Embryonic facial prominence (tissue), 1 donor: ENCODE results near the gene TTBK1.

ENCODE experiments used
- DNase-seq: peaks from one replicate; pipeline ENCODE4 v3.0.0-alpha.2; 2016; ENCODE audit errors: extremely low spot score

TTBK1 gene

GRCh38 chr6:43273707-43274106, 30.4 kb downstream of the TTBK1 start:
- DNase-seq, result no peak

- no peak for DNase-seq
Observed at GRCh38 chr6:43274127-43274915, 31.0 kb downstream of the TTBK1 start.

DNA sequence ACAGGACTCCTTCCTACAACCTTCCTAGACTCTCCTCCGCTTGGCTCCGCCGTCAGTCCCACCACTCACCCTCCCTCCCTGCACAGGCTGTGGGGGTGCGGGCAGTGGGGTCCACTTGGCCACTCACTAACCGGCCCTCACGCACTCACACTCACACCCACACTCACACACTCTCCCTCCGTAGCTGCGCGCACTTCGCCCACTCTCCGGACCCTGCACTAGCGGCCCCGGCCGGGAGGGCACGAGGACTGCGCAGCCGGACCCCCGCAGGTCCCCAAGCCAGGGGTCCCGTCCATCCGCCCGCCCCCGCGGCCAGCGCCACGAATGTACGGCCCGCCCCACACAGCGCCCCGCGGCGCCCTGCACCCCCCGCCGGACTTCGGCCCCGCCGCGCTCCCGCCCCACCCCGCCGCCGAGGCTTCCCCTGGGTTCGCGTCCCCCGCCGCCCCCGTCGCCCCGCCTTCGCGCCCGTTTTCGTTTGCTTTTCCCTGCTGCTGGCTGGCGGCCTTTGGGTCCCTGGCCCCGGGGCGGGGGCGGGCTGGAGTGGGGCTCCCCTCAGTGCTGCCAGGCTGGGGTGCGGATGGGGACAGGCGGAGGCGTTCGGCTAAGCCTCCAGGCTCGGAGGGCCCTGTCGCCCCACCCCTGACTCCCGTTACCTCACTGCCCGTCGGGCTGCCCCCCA, 31.8 kb downstream of the TTBK1 start:
- DNase-seq, result no peak

- no peak for DNase-seq
Observed at GRCh38 chr6:43275801-43276576, 32.7 kb downstream of the TTBK1 start.

DNA sequence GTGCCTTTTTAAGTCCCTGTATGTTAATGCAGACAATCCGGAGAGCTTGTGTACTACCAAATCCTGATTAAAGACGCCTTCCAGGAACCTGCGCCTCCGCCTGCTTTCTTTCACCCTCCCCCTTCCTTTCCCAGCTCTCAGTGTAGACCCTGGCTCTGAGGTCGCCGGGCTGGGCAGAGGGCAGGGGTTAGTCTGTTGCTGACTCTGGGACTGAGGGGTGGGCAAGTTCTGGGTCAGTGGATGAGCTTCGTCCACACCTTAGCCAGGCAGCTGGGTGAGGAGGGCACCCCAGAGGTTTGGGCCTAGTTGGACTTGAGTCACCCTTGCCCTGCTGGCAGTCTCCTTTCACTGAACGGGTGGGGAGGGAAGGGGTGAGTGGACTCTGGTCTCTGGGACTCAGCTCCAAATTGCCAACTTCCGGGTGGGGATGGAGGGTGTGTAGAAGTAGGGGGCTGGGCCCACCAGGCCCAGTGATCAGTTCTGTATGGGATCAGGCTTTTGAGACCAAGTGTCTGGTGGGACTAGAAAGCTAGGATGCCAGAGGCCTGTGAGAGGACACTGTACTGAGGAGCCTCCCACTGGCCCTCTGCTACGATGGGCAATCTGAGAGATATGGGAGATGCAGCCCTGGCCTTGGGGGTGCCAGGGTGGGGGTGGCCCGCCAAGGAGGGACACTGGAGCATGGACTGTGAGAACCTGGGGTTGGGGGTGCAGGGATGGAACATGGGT, 33.5 kb downstream of the TTBK1 start:
- DNase-seq, result no peak

DNA sequence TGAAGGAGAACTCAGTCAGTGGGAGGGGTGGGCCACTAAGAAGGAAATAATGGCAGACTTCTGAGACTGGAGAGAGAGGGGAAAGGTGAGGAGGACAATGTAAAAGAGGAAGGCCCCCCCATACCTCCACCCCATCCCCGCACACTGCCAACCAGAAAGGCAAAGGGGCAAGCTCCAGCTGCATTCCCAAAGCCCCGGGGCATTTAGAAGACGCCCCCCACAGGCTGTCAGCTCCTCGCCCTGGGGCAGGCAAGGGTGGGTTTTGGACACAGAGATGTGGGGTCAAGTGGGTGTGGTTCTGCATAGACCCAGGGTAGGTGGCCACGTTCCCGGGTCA, 34.0 kb downstream of the TTBK1 start:
- no peak for DNase-seq

- DNase-seq, result no peak
Observed at GRCh38 chr6:43277643-43278523, 34.6 kb downstream of the TTBK1 start.

GRCh38 chr6:43278524-43279078, 35.3 kb downstream of the TTBK1 start:
- DNase-seq, result no peak

- no peak for DNase-seq
Observed at GRCh38 chr6:43280234-43280633, 37.0 kb downstream of the TTBK1 start.

DNA sequence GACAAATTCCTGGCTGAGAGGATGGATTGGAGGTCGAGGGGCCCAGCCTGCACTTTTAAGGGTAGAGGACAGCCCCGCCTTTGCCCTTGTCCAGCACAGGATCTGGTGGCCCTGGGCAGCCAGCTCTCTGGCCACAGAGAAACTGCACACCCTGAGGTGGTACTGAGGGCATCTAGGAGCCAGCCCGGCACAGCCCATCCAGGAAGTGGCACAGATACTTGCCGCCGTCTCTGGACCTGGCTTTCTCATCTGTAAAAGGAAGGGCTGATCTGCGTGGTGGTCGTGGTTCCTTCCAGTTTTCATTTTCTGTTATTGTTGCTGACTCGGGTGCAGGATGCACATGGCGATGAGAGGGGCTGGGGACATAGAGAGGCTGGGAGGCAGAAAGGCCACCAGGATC, 38.8 kb downstream of the TTBK1 start:
- no peak for DNase-seq

GRCh38 chr6:43282636-43283513, 39.6 kb downstream of the TTBK1 start:
- DNase-seq, result no peak

DNA sequence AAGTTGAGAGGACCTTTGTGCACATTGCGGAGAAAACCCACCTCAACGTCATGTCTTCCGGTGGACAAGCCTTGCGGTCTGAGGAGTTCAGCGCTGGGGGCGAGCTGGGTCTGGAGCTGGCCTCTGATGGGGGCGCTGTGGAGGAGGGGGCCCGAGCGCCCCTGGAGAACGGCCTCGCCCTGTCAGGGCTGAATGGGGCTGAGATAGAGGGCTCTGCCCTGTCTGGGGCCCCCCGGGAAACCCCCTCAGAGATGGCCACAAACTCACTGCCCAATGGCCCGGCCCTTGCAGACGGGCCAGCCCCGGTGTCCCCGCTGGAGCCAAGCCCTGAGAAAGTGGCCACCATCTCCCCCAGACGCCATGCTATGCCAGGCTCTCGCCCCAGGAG, 40.2 kb downstream of the TTBK1 start:
- DNase-seq, result no peak

DNA sequence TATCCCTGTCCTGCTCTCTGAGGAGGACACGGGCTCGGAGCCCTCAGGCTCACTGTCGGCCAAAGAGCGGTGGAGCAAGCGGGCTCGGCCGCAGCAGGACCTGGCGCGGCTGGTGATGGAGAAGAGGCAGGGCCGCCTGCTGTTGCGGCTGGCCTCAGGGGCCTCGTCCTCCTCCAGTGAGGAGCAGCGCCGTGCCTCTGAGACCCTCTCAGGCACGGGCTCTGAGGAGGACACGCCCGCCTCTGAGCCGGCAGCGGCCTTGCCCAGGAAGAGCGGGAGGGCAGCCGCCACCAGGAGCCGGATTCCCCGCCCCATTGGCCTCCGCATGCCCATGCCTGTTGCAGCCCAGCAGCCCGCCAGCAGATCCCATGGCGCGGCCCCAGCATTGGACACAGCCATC, 40.6 kb downstream of the TTBK1 start:
- DNase-seq, result no peak

DNA sequence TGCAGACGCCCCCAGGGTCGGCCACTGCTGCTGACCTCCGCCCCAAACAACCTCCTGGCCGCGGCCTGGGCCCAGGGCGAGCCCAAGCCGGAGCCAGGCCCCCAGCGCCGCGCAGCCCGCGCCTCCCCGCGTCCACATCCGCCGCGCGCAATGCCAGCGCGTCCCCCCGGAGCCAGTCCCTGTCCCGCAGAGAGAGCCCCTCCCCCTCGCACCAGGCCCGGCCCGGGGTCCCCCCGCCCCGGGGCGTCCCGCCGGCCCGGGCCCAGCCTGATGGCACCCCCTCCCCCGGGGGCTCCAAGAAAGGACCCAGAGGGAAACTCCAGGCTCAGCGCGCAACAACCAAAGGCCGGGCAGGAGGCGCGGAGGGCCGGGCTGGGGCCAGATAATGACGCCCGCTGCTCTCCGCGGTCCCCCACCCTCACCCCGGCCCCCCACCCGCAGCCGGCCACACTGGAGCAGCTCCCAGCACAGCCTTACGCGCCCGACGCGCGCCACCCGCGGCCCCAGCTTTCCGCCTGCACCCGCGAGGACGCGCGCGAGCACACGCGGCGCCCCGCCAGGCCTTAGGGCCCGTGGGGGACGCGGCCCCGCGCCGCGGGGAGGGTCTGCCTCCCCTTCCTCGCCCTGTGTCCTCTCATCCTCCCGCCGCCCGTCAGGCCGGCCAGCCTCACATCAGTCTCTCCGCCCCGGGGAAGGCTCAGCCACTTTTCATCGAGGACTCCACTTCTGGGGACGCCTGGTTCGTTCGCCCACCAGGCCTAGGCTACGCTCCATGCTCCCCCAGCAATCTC, 41.9 kb downstream of the TTBK1 start:
- DNase-seq, result no peak

DNA sequence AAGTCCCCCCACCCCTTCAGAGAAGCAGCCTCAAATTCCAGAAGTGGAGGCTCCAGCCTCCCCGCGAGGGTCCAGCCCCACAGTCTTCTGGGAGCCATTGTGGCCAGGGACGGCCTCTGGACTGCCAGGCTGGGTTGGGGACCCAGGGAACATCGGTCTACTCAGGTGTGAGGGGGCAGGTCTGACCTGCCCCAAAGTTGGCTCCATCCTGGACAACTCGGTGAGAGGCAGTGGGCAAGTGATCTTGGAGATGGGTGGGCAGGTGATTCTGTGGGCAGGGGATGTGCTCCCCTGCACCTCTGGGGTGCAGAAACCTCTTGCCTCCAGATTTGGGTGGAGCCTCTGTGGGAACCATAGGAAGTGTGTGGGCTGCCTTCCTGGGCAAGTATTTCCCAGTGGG, 42.6 kb downstream of the TTBK1 start:
- no peak for DNase-seq

- DNase-seq, result no peak
Observed at GRCh38 chr6:43286456-43286979, 43.2 kb downstream of the TTBK1 start.

GRCh38 chr6:43286980-43287716, 43.9 kb downstream of the TTBK1 start:
- DNase-seq, result no peak
